G401.6 (cell line): ENCODE measurements around the gene COL18A1.

Source experiments
- FAIRE-seq: peaks from 2 replicates; lab custom pipeline; 2012; peaks lifted over from hg19 to GRCh38; lab: Jason Lieb, UNC

The COL18A1 gene

DNA sequence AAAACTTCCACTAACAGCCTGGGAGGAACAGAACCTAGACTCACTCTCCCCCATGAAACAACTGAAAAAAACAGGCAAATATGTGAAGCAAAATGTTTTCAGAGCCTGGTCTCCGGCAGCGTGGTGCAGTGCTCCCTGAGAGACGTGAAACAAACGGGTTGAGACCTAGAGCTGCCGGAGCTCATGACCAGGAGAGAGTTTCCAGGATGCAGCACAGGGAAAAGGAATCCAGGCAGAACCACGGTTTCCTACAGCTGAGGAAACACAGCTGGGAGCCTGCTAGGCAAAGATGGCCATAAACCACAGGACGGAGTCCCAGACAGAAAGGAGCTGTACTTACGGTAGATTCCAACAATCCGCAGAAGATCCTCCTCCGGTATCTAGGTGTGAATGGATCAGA, 157.4 kb downstream of the COL18A1 start:
- FAIRE-seq = no peak

DNA sequence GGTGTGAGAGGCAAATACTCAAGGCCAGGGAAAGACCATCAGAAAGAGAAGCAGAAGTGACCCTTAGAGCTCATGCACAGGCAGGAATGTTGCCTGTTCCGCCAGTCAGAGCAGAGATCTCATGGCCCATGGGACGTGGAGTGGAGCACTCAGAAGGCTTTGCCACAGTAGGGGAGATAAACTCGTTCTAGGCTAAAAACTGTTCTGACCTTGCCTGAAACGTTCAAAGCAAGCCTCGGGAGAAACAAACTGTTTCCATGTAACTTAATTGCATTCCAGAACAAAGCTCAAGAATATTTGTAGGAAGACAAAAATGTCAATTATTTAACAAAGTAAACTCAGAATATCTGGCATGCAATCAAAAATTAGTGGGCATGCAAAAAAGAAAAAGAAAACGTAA, 158.0 kb downstream of the COL18A1 start:
- no peak for FAIRE-seq
